ENCODE results near the gene RBM38.

The RBM38 gene

DNA sequence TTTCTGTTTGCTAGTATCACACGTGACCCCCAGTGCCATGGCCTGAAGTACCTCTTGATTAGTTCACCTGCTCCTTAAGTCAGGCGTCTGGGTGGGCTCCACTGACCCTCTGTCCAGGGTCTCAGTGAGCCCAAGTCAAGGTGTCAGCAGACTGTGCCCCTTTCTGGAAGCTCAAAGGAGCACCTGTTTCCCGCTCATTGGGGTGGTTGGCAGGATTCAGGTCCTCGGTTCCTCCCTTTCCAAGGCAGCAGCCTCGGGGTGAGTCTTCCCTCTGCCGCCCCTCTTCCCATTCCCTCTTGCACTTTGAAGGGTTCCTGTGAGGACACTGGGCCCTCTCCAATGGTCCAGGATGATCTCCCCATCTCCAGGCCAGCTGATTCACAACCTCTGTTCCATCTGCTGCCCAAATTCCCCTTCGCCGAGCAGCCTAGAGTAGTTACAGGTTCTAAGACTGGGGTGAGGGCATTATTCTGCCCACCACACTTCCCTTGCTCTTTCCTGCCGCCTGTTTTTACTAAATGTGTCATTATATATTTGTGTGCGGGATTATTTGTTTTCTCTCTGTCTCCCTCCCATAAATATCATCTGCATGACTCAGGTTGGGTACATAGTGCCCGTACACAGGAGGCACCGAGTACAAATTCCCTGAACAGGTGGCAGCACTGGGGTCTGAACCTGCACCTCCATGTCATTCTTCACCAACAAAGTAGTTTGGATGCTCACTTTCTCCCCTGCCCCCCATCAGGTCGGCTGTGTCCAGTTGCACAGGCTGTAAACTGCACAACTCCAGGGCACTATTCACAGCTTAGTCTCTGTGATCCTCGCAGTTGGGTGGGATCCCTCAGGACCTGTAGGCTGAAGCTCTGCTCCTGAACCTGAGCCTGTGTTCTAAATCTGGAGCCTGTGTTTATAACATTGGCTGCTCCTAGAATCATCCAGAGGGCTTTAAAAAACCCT lies 58.5 kb downstream of the RBM38 start:
- H3K27ac ChIP-seq (ENCODE audit: extremely low read depth, low read depth, low read length) = no peak overlapping the region
- TF ChIP-seq, protein P1, sequence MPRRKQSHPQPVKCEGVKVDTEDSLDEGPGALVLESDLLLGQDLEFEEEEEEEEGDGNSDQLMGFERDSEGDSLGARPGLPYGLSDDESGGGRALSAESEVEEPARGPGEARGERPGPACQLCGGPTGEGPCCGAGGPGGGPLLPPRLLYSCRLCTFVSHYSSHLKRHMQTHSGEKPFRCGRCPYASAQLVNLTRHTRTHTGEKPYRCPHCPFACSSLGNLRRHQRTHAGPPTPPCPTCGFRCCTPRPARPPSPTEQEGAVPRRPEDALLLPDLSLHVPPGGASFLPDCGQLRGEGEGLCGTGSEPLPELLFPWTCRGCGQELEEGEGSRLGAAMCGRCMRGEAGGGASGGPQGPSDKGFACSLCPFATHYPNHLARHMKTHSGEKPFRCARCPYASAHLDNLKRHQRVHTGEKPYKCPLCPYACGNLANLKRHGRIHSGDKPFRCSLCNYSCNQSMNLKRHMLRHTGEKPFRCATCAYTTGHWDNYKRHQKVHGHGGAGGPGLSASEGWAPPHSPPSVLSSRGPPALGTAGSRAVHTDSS (tag by site-specific recombination; IDR thresholded peaks at IDR 0.05) = no peak
- TF ChIP-seq ZNF701 (tag by site-specific recombination; IDR thresholded peaks at IDR 0.05) (no peak), ZNF777 (tag by site-specific recombination; IDR thresholded peaks at IDR 0.05; ENCODE audit: borderline replicate concordance) (no peak)
- TF ChIP-seq, protein P2, sequence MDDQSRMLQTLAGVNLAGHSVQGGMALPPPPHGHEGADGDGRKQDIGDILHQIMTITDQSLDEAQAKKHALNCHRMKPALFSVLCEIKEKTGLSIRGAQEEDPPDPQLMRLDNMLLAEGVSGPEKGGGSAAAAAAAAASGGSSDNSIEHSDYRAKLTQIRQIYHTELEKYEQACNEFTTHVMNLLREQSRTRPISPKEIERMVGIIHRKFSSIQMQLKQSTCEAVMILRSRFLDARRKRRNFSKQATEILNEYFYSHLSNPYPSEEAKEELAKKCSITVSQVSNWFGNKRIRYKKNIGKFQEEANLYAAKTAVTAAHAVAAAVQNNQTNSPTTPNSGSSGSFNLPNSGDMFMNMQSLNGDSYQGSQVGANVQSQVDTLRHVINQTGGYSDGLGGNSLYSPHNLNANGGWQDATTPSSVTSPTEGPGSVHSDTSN (CRISPR knock-in tag; IDR thresholded peaks at IDR 0.05) = no peak
- POLR2A ChIA-PET = no interaction called here
- no peaks in the 10 kb centered on the region for H3K36me3 ChIP-seq (ENCODE audit: control insufficient read depth in 2 of 2, insufficient read depth in 1 of 2, low read length in 2 of 2)
- H3K9me3 ChIP-seq (ENCODE audit: control insufficient read depth, insufficient read depth, low read depth, low read length) = no peaks in the 10 kb centered on the region
- no peaks in the 10 kb centered on the region for H3K4me1 ChIP-seq (ENCODE audit: control insufficient read depth, insufficient read depth, low read length)
- CTCF ChIA-PET = interaction anchor here (0.5 to 0.7 kb wide), 2 partner anchors 8 to 220 kb away, joined by 3 read pairs; no protein-coding TSS in a partner anchor
- H3K4me3 ChIP-seq (ENCODE audit: low read depth, low read length) = no peak overlapping the region

DNA sequence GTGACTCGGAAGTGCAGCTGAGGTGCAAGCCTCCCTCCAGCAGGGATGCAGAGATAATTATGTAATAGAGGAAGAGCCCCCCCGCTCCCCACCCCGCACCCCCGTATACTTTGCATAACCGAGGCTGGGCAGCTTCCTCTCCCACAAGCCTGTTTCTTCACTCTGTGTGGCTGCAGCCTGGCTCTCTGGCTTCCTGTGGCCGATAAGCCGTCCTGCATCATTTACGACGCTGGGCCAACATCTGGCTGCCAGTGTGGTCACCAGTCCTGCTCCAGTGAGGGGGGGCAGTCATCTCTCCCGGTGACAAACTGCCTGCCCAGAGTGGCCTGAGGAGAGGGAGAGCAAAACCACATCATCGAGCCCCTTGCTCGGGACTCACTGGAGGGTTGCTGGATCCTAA lies 59.2 kb downstream of the RBM38 start:
- POLR2A ChIA-PET = no interaction called here
- no peak for TF ChIP-seq ZFP41 (tag by site-specific recombination; IDR thresholded peaks at IDR 0.05; ENCODE audit: borderline replicate concordance)
- TF ChIP-seq ZXDB (tag by site-specific recombination; IDR thresholded peaks at IDR 0.05) = no peak
- TF ChIP-seq EGR2 (tag by site-specific recombination; IDR thresholded peaks at IDR 0.05; ENCODE audit: low read depth) = no peak
- TF ChIP-seq TCF7L2 (IDR thresholded peaks at IDR 0.05; ENCODE audit: borderline replicate concordance, low read depth, low read length) = no peak
- TF ChIP-seq, protein P1 (tag by site-specific recombination; IDR thresholded peaks at IDR 0.05) = no peak
- TF ChIP-seq, protein P3, sequence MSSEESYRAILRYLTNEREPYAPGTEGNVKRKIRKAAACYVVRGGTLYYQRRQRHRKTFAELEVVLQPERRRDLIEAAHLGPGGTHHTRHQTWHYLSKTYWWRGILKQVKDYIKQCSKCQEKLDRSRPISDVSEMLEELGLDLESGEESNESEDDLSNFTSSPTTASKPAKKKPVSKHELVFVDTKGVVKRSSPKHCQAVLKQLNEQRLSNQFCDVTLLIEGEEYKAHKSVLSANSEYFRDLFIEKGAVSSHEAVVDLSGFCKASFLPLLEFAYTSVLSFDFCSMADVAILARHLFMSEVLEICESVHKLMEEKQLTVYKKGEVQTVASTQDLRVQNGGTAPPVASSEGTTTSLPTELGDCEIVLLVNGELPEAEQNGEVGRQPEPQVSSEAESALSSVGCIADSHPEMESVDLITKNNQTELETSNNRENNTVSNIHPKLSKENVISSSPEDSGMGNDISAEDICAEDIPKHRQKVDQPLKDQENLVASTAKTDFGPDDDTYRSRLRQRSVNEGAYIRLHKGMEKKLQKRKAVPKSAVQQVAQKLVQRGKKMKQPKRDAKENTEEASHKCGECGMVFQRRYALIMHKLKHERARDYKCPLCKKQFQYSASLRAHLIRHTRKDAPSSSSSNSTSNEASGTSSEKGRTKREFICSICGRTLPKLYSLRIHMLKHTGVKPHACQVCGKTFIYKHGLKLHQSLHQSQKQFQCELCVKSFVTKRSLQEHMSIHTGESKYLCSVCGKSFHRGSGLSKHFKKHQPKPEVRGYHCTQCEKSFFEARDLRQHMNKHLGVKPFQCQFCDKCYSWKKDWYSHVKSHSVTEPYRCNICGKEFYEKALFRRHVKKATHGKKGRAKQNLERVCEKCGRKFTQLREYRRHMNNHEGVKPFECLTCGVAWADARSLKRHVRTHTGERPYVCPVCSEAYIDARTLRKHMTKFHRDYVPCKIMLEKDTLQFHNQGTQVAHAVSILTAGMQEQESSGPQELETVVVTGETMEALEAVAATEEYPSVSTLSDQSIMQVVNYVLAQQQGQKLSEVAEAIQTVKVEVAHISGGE (tag by site-specific recombination; conservative IDR thresholded peaks at IDR 0.05; ENCODE audit: low read depth) = no peak
- no peak for TF ChIP-seq ZNF155 (tag by site-specific recombination; IDR thresholded peaks at IDR 0.05)
- TF ChIP-seq, protein P4, sequence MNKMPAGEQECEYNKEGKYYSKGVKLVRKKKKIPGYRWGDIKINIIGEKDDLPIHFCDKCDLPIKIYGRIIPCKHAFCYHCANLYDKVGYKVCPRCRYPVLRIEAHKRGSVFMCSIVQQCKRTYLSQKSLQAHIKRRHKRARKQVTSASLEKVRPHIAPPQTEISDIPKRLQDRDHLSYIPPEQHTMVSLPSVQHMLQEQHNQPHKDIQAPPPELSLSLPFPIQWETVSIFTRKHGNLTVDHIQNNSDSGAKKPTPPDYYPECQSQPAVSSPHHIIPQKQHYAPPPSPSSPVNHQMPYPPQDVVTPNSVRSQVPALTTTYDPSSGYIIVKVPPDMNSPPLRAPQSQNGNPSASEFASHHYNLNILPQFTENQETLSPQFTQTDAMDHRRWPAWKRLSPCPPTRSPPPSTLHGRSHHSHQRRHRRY (tag by site-specific recombination; IDR thresholded peaks at IDR 0.05) = no peak
- no peak for TF ChIP-seq KLF16 (tag by site-specific recombination; IDR thresholded peaks at IDR 0.05)
- Histone ChIP-seq H3K9me3 (ENCODE audit: control insufficient read depth, insufficient read depth, low read depth, low read length) (no peaks in the 10 kb centered on the region), H3K4me3 (ENCODE audit: low read depth, low read length) (no peak overlapping the region), H3K4me1 (ENCODE audit: control insufficient read depth, insufficient read depth, low read length) (no peaks in the 10 kb centered on the region), H3K36me3 (ENCODE audit: control insufficient read depth in 2 of 2, insufficient read depth in 1 of 2, low read length in 2 of 2) (no peaks in the 10 kb centered on the region), H3K27ac (ENCODE audit: extremely low read depth, low read depth, low read length) (no peak overlapping the region)
- CTCF ChIA-PET = no interaction called here
